GM19328 (cell line): Measurements from ENCODE around the gene CEACAM16.
"Not testable (repeated sequence)": the region's sequence is repeated elsewhere in the genome, so short reads cannot be mapped to it uniquely, and the experiment has no call there.

Experiments used
- ATAC-seq: cut with Tn5 transposase; IDR thresholded peaks from one replicate; pipeline ENCODE4 v1.9.1; 2021; ENCODE audit warnings: mild to moderate bottlenecking, moderate library complexity; ENCODE audit not compliant: unreplicated experiment

CEACAM16 gene

GRCh38 chr19:44702551-44703176 is 3.7 kb downstream of the CEACAM16 start:
- no peak for ATAC-seq

DNA sequence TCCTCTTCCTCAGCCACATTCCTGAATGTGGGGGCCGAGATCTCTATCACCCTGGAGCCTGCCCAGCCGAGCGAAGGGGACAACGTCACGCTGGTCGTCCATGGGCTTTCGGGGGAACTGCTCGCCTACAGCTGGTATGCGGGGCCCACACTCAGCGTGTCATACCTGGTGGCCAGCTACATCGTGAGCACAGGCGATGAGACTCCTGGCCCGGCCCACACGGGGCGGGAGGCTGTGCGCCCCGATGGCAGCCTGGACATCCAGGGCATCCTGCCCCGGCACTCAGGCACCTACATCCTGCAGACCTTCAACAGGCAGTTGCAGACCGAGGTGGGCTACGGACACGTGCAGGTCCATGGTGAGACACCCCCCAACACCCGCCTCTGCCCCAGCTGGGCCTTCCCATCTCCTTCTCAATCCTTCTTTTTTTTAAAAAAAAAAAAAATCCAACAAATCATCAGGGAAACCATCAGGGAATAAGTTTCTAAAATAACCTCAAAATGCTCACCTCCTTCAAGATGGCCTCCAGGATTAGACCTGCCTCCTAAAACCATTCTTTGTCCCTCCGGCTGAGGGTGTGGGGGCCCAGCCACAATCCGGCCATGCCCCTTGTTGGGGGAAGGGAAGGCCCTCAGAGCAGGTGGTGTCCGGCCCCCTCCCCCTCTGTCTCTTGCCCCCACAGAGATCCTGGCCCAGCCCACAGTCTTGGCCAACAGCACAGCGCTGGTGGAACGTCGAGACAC is 4.6 kb downstream of the CEACAM16 start:
- no peak for ATAC-seq

GRCh38 chr19:44704982-44705381 is 6.0 kb downstream of the CEACAM16 start:
- no peak for ATAC-seq

DNA sequence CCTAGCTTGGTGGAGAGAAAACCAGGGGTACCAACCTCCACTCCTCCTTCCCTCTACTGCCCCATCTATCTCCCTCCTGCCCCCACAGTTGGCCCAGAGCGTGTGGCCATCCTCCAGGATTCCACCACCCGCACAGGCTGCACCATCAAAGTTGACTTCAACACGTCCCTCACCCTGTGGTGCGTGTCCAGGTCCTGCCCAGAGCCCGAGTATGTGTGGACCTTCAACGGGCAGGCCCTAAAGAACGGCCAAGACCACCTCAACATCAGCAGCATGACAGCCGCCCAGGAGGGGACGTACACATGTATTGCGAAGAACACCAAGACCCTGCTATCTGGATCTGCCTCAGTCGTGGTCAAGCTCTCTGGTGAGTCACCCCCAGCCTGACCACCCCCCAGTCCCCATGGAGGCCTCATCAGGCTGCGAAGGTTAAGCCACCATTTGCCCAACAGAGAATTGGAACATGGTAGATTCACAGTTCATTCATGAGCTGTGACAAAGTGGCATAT is 6.6 kb downstream of the CEACAM16 start:
- no peak for ATAC-seq

GRCh38 chr19:44706506-44707236 is 7.7 kb downstream of the CEACAM16 start:
- ATAC-seq: no peak

GRCh38 chr19:44707794-44708193 is 8.8 kb downstream of the CEACAM16 start:
- no peak for ATAC-seq

DNA sequence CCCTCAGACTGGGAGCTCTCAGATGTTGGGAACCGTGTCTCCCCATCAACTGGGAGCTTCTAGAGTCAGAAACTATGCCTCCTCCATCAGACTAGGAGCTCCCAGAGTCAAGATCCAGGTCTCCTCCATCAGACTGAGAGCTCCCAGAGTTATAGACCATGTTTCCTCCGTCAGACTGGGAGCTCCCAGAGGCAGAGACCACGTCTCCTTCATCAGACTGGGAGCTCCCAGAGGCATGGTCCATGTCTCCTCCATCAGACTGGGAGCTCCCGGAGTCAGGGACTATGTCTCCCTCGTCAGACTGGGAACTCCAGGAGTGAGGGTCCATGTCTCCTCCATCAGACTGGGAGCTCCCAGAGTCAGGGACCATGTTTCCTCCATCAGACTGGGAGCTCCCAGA is 10.0 kb downstream of the CEACAM16 start:
- ATAC-seq: no peak

DNA sequence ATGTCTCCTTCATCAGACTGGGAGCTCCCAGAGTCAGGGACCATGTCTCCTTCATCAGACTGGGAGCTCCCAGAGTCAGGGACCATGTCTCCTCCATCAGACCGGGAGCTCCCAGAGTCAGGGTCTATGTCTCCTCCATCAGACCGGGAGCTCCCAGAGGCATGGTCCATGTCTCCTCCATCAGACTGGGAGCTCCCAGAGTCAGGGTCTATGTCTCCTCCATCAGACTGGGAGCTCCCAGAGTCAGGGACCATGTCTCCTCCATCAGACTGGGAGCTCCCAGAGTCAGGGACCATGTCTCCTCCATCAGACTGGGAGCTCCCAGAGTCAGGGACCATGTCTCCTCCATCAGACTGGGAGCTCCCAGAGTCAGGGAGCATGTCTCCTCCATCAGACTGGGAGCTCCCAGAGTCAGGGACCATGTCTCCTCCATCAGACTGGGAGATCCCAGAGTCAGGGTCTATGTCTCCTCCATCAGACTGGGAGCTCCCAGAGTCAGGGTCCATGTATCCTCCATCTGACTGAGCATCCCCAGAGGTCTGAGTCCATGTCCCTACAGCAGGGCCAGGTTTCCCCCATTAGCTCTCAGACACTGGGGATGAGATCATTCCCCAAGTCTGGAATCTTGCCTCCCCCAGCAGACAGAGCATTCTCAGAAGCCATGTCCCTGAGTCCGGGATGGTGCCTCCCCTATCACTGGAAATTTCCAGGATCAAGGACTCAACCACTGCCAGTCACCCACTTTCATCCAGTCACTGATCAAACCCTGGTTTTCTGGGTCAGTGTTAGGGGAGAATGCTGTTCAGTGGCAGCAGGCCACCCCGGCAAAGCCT is 10.7 kb downstream of the CEACAM16 start:
- ATAC-seq: not testable (repeated sequence)

DNA sequence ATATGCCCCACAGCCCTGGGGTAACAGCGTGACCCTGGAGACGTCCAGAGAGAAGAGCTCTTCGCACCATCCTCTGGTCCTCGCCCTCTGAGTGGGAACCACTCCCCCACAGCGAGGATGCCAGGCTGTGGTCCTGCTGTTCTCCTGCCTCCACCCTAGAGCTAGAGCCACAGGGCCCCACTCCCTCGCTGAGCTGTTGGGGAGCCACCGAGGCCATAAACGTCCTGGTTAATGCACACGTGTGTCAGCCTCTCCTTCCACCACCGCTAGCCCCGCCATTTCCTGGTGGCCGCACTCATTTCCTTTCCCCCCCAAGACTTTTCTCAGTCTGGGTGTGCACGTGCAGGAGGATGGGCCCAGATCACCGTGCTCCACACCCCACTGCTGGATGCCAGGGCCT is 11.5 kb downstream of the CEACAM16 start:
- no peak for ATAC-seq

- ATAC-seq: no peak
Observed at GRCh38 chr19:44712864-44713515, 14.0 kb downstream of the CEACAM16 start.

DNA sequence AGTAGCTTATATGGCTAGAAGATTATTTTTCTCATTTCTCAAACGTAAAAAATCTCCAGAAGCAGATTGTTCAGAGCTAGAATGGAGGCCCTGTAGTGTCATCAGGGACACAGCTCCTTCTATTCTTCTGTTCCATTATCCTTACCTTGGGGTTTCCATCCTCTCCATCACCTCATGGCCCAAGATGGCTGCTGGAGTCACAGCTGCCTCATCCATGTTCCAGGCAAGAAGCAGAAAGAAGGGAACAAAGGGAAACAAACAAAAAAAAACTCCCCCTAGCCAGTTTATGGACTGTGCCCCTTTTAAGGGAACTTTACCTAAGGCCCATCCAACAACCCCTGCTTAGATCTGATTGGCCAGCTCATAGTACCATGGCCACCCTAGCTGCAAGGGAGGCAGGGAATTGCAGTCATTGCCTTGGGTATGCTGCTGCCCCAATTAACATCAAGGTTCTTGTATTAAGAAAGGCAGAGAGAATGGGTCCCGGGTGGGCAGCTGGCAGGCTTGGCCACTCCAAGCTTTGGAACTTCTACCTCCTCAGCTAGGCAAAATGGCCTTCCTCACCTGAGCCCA is 15.7 kb downstream of the CEACAM16 start:
- ATAC-seq: no peak

DNA sequence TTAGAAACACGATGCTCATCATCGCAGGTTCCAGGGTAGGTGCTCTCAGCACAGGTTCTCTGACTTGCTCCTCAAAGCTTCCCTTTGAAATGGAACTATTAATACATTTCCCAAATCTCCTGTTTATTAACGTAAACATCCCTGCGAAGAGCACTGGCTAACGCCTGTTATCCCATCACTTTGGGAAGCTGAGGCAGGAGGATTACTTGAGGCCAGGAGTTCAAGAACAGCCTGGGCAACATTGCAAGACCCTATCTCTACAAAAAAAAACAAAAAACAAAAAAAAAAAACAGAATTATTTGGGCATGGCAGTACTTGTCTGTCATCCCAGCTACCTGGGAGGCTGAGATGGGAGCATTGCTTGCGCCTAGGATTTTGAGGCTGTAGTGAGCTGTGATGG is 18.7 kb downstream of the CEACAM16 start:
- ATAC-seq: no peak

- ATAC-seq: no peak
Observed at GRCh38 chr19:44718441-44719261, 19.7 kb downstream of the CEACAM16 start.

GRCh38 chr19:44719262-44719701 is 20.3 kb downstream of the CEACAM16 start:
- no peak for ATAC-seq

- ATAC-seq: not testable (repeated sequence)
Observed at GRCh38 chr19:44720396-44720795, 21.4 kb downstream of the CEACAM16 start.

DNA sequence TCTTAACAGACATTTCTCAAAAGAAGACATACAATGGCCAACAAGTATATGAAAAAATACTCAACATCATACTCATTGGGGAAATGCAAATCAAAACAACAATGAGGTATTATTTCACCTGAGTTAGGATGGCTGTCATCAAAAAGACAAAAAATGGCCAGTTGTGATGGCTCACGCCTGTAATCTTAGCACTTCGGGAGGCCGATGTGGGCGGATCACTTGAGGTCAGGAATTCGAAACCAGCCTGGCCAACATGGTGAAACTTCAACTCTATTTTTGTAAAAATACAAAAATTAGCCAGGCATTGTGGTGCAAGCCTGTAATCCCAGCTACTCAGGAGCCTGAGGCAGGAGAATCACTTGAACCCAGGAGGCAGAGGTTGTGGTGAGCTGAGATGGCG is 22.0 kb downstream of the CEACAM16 start:
- ATAC-seq: no peak

DNA sequence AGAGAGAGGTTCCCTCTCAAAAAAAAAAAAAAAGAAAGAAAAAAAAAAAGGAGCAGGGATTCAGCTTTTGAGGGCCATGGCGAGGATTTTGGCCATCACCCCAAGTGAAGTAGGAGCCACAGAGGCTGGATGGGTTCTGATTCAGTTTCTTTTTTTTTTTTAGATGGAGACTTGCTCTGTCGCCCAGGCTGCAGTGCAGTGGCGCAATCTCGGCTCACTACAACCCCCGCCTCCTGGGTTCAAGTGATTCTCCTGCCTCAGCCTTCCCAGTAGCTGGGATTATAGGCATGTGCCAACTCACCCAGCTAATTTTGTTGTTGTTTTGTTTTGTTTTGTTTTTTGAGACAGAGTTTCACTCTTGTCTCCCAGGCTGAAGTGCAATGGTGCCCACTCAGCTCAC is 22.4 kb downstream of the CEACAM16 start:
- not testable (repeated sequence) for ATAC-seq

DNA sequence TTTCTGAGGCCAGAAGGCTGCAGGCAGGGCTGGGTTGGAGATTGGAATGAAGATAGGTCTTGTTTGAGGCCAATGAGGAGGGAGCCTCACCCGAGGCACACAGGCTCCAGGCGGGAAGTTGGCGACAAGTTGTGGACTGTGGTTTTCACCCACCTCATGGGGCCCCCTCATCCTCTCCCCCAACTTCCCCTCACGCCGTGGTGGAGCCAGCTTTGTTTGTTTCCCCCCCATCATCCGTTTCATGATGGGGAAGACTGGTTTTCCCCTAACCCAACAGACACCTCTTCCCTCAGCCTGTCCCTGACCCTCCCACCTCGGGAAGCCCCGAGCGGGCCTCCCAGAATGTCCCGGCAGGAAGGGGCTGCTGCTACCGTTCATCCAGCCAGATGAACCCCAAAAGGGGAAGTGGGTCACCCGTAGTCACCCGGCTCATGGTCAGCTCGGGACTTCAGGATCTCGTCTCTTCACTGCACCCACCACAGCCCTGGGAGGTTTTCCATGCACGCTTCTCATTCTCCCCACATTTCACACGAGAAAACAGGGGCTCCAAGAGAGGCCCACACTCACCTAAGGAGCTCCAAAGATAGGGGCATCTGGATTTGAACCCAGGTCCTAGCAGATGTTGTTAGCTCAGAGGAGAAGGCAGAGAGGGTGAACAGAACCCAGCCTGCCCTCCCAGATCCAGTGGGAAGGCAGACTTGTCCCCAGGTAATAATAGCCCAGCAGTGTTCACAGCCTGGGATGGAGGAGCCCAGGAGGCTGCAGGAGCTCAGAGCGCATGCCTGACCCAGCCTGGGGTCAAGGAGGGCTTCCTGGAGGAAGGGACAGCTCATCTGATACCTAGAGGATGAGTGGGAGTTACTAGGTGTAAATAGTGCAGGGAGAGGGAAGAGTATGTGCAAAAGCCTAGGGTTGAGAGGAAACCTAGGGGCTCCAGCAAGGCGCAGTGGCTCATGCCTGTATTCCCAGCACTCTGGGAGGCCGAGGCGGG is 23.5 kb downstream of the CEACAM16 start:
- ATAC-seq: no peak
